Measurements from ENCODE around the gene MVP. TPM values are rescaled to one million over a fixed set of nuclear protein-coding genes. Genes with fewer than 3 reads are reported as not detected.
"Not testable (repeated sequence)": the region's sequence is repeated elsewhere in the genome, so short reads cannot be mapped to it uniquely, and the experiment has no call there.

MVP gene
- total RNA-seq, 1 experiment from 2014 or later, result 72.5 TPM

DNA sequence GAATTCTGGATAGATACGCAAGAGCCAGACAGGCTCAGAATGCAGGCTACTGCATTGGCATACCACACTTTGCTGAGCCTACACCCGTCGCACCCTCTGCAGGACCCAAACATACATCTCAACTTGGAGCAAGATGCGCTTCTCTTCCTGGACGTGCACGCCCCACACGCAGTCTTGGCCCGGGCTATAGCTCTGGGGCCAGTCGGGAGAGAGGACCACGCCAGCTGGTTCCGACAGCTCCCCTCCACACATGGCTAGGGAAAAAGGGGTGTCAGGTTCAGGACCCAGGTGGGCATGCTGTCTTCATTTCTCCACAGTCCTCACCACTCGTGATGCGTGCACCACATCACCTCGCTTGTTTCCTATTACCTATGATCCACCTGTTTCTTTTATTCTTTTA, 57.9 kb downstream of the MVP start:
- Histone ChIP-seq H3K4me1 (no peaks in the 10 kb centered on the region), H3K36me3 (ENCODE audit: control insufficient read depth, insufficient read depth, low read length) (no peaks in the 10 kb centered on the region), H3K9me3 (no peaks in the 10 kb centered on the region), H3K4me3 (ENCODE audit: low read depth, low read length) (no peak overlapping the region), H3K27me3 (replicated peaks; ENCODE audit: control insufficient read depth, insufficient read depth, low read length) (no peaks in the 10 kb centered on the region)
- H3K27ac Mint-ChIP-seq (ENCODE audit: unreplicated experiment), result no peak overlapping the region
- no peaks in the 10 kb centered on the region for H3K27me3 Mint-ChIP-seq (ENCODE audit: insufficient read depth, unreplicated experiment)
- intact Hi-C loops (cut with micrococcal nuclease; ENCODE audit: unreplicated experiment), result no loop called here
- DNase-seq, result no peak
- CTCF ChIA-PET, result no interaction called here
- H3K36me3 Mint-ChIP-seq (ENCODE audit: insufficient read depth, unreplicated experiment), result peaks cover 5% of the 10 kb centered on the region
- BruUV-seq (replicated peaks), result no TSS peak
- POLR2A ChIA-PET, result no interaction called here
- H3K4me3 Mint-ChIP-seq (ENCODE audit: unreplicated experiment), result no peak overlapping the region
- H3K4me1 Mint-ChIP-seq (ENCODE audit: low read depth, unreplicated experiment), result no peaks in the 10 kb centered on the region
- TF ChIP-seq, protein P1, sequence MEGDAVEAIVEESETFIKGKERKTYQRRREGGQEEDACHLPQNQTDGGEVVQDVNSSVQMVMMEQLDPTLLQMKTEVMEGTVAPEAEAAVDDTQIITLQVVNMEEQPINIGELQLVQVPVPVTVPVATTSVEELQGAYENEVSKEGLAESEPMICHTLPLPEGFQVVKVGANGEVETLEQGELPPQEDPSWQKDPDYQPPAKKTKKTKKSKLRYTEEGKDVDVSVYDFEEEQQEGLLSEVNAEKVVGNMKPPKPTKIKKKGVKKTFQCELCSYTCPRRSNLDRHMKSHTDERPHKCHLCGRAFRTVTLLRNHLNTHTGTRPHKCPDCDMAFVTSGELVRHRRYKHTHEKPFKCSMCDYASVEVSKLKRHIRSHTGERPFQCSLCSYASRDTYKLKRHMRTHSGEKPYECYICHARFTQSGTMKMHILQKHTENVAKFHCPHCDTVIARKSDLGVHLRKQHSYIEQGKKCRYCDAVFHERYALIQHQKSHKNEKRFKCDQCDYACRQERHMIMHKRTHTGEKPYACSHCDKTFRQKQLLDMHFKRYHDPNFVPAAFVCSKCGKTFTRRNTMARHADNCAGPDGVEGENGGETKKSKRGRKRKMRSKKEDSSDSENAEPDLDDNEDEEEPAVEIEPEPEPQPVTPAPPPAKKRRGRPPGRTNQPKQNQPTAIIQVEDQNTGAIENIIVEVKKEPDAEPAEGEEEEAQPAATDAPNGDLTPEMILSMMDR (IDR thresholded peaks at IDR 0.05; ENCODE audit: insufficient read depth in 1 of 2, low read depth in 1 of 2, low read length in 1 of 2, severe bottlenecking in 1 of 2, unreplicated experiment in 1 of 2), result no peak
- no peaks in the 10 kb centered on the region for H3K9me3 Mint-ChIP-seq (ENCODE audit: unreplicated experiment)

DNA sequence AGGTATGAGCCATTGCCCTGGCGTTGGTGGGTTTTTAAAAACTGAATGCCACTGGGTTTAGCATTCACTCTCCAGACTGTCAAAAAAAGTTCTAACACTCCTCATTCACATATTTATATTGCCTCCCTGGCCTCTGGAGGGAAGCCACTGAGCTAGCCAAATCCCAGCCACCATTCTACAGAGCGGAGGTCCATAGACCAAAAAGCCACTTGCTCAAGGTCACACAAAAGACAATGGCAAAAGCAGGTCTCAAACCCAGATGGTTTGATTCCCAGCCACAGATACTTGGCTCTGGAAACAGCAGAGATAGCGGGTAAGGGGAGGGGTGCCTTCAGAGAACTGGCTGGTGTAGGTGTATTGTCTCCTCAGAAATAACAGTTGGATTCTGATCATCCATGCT, 60.8 kb downstream of the MVP start:
- Mint-ChIP-seq H3K27me3 (ENCODE audit: insufficient read depth, unreplicated experiment) (no peaks in the 10 kb centered on the region), H3K4me1 (ENCODE audit: low read depth, unreplicated experiment) (no peaks in the 10 kb centered on the region), H3K36me3 (ENCODE audit: insufficient read depth, unreplicated experiment) (peaks cover 5% of the 10 kb centered on the region), H3K4me3 (ENCODE audit: unreplicated experiment) (no peak overlapping the region), H3K9me3 (ENCODE audit: unreplicated experiment) (no peaks in the 10 kb centered on the region), H3K27ac (ENCODE audit: unreplicated experiment) (no peak overlapping the region)
- Histone ChIP-seq H3K4me3 (ENCODE audit: low read depth, low read length) (no peak overlapping the region), H3K27me3 (replicated peaks; ENCODE audit: control insufficient read depth, insufficient read depth, low read length) (no peaks in the 10 kb centered on the region), H3K4me1 (no peaks in the 10 kb centered on the region), H3K36me3 (ENCODE audit: control insufficient read depth, insufficient read depth, low read length) (no peaks in the 10 kb centered on the region), H3K9me3 (no peaks in the 10 kb centered on the region)
- TF ChIP-seq, protein P1 (IDR thresholded peaks at IDR 0.05; ENCODE audit: insufficient read depth in 1 of 2, low read depth in 1 of 2, low read length in 1 of 2, severe bottlenecking in 1 of 2, unreplicated experiment in 1 of 2), result no peak
- CTCF ChIA-PET, result no interaction called here
- POLR2A ChIA-PET, result no interaction called here
- BruUV-seq (replicated peaks), result no TSS peak
- DNase-seq, result no peak
- intact Hi-C loops (cut with micrococcal nuclease; ENCODE audit: unreplicated experiment), result no loop called here

DNA sequence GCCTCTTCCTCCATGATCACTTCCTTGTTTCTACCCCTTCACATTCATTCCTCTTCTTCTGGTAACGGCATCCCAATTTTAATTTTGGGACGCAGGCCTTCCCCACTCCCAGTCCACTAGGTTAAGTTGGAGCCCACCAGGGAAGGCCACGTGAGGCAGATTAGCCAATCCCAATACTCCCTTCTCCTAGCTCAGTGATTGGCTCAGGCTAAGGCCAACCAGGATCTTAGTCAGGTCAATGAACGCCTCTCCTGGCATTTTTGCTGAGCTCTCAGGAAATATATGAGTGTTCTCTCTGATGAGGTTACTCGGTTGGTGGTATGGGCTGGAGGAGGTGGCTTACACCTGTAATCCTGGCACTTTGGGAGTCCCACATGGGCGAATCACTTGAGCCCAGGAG, 63.7 kb downstream of the MVP start:
- TF ChIP-seq, protein P1 (IDR thresholded peaks at IDR 0.05; ENCODE audit: insufficient read depth in 1 of 2, low read depth in 1 of 2, low read length in 1 of 2, severe bottlenecking in 1 of 2, unreplicated experiment in 1 of 2), result no peak

DNA sequence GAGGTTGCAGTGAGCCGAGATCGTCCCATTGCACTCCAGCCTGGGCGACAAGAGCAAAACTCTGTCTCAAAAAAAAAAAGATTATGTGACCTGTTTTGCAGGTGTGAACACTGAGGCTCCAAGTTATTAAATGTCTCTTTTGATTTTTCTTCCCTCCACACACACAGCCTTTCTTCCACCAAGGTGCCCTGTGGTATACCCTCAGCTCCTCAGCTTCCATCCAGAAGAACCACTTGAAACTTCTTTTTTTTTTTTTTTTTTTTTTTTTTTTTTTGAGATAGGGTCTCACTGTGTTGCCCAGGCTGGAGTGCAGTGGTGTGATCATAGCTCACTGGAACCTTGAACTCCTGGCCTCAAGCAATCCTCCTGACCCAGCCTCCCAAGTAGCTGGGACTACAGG, 69.1 kb downstream of the MVP start:
- H3K36me3 Mint-ChIP-seq (ENCODE audit: insufficient read depth, unreplicated experiment); H3K4me1 Mint-ChIP-seq (ENCODE audit: low read depth, unreplicated experiment); H3K27me3 ChIP-seq (replicated peaks; ENCODE audit: control insufficient read depth, insufficient read depth, low read length); DNase-seq; POLR2A ChIA-PET; H3K9me3 Mint-ChIP-seq (ENCODE audit: unreplicated experiment); H3K9me3 ChIP-seq; intact Hi-C loops (cut with micrococcal nuclease; ENCODE audit: unreplicated experiment); BruUV-seq (replicated peaks); CTCF ChIA-PET; H3K27ac Mint-ChIP-seq (ENCODE audit: unreplicated experiment); H3K4me3 Mint-ChIP-seq (ENCODE audit: unreplicated experiment); H3K4me3 ChIP-seq (ENCODE audit: low read depth, low read length); H3K27me3 Mint-ChIP-seq (ENCODE audit: insufficient read depth, unreplicated experiment); H3K36me3 ChIP-seq (ENCODE audit: control insufficient read depth, insufficient read depth, low read length): not testable (repeated sequence)
- H3K4me1 ChIP-seq, result peaks cover 19% of the 10 kb centered on the region

More for the DNA sequence above, 63.7 kb downstream of the MVP start:
- intact Hi-C loops (cut with micrococcal nuclease; ENCODE audit: unreplicated experiment), result no loop called here
- no TSS peak for BruUV-seq (replicated peaks)
- Mint-ChIP-seq H3K36me3 (ENCODE audit: insufficient read depth, unreplicated experiment) (no peaks in the 10 kb centered on the region), H3K4me1 (ENCODE audit: low read depth, unreplicated experiment) (no peaks in the 10 kb centered on the region), H3K4me3 (ENCODE audit: unreplicated experiment) (no peak overlapping the region), H3K9me3 (ENCODE audit: unreplicated experiment) (no peaks in the 10 kb centered on the region), H3K27ac (ENCODE audit: unreplicated experiment) (no peak overlapping the region), H3K27me3 (ENCODE audit: insufficient read depth, unreplicated experiment) (no peaks in the 10 kb centered on the region)
- POLR2A ChIA-PET, result no interaction called here
- H3K27me3 ChIP-seq (replicated peaks; ENCODE audit: control insufficient read depth, insufficient read depth, low read length), result no peaks in the 10 kb centered on the region
- CTCF ChIA-PET, result no interaction called here
- no peaks in the 10 kb centered on the region for H3K9me3 ChIP-seq
- no peaks in the 10 kb centered on the region for H3K4me1 ChIP-seq
- no peak overlapping the region for H3K4me3 ChIP-seq (ENCODE audit: low read depth, low read length)
- H3K36me3 ChIP-seq (ENCODE audit: control insufficient read depth, insufficient read depth, low read length), result no peaks in the 10 kb centered on the region
- DNase-seq, result no peak
